ENCODE data around the gene PRKCB.
A peak's percentile ranks its signal among the peaks of the same experiment; 100 is the strongest.

PRKCB gene

DNA sequence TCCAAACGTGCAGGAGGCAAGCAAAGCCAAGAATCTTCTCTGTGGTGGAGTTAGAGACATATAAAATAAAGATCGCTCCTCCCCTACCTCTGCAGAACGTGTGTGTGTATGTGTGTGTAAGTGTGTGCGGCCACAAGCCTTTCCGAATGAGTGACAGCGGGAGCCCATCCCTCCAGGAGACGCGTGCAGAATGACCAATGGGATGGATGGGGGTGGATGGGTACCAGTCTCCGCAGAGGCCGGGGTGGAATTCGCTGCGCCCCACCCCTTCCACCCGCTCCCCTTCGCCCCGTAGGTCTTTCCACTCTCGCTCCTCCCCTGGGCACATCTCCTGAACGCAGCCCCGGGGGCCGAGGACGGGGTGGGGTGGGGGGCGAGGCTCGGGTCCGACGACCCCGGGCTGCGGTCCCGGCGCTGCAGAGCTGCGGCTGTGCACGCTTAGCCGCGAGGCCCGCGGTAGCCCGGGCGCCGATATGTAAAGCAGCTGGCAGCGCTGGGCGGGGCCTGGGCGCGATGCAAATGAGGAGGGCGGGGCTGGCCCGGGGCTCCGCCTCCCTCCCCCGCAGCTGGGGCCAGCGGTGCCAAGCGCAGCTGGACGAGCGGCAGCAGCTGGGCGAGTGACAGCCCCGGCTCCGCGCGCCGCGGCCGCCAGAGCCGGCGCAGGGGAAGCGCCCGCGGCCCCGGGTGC, at the start of gene PRKCB:
Gene PRKCB, plus strand, starts transcription at position 594 of the 688 bp plus-strand sequence.
- peak; percentile 77 to 82 for DNase-seq (ENCODE audit: low read depth in 2 of 2)

- no peak for DNase-seq (ENCODE audit: low read depth in 2 of 2)
These were observed 48.7 kb upstream of the PRKCB start for GRCh38 chr16:23786964-23787561.

DNA sequence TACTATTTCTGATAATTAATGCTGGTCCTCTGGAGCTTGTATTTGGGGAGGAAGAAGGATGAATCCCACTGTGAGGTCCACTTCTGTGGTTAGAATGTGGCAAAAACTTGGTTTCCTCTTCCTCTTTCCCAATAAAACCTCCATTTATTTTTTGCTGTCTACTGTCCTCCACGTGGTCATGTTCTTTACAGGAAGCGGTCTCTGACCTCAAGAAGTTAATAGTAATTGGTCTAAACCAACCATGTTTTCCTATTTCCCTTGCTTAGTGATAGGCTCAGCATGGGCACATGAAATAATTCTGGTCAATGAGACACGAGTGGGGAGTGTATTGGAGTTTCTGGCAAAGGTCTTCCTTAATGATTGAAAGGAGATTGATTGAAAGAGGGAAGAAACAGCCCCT, 47.1 kb upstream of the PRKCB start:
- DNase-seq (ENCODE audit: low read depth in 2 of 2): no peak

GRCh38 chr16:23795378-23795777, 40.4 kb upstream of the PRKCB start:
- no peak for DNase-seq (ENCODE audit: low read depth in 2 of 2)

DNA sequence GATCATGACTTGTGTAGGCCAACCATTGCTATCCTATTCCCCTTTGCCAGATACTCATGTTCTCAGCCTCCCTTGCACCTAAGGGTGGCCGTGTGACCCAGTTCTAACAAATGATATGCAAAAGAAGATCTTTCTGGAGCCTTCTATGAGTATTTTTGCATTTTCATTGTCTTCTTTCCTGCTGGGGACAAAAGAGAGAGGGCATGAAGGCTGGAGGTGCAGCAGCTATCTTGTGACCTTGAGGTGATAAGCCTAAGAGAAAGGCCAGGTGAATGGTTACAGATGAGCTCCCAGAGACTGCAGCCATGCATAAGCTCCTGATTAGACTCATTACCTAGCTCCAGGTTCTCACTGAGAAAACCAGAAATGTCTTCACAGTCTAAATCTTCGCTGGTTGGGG, 38.8 kb upstream of the PRKCB start:
- no peak for DNase-seq (ENCODE audit: low read depth in 2 of 2)

- peak; percentile 59 to 64 for DNase-seq (ENCODE audit: low read depth in 2 of 2)
These were observed 34.4 kb upstream of the PRKCB start for GRCh38 chr16:23801378-23801777.

GRCh38 chr16:23802776-23803175, 33.0 kb upstream of the PRKCB start:
- DNase-seq (ENCODE audit: low read depth in 2 of 2): no peak

GRCh38 chr16:23803591-23804123, 32.1 kb upstream of the PRKCB start:
- peak; percentile 50 to 57 for DNase-seq (ENCODE audit: low read depth in 2 of 2)

DNA sequence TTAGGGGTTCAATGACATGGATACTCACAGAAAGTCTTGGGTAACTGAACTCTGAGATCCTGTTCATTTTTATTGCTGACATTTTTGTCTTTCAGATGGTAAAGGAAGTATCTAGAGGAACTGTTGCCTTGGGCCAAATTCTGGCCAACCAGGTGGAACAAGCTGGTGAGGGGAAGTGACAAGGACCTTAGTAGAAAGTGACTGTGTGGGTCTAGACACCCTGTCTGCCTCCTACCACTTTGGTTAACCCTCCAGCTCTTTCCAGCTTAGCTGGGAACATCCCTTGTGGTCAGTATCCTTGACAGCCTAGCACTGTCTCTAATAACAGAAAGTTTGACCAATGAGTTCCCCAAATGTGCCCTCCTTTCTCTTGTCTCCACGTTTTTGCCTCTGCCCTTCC, 28.8 kb upstream of the PRKCB start:
- DNase-seq (ENCODE audit: low read depth in 2 of 2): no peak

GRCh38 chr16:23821467-23821866, 14.3 kb upstream of the PRKCB start:
- DNase-seq (ENCODE audit: low read depth in 2 of 2): no peak

- DNase-seq (ENCODE audit: low read depth in 2 of 2): no peak
These were observed 13.7 kb upstream of the PRKCB start for GRCh38 chr16:23821875-23822688.

DNA sequence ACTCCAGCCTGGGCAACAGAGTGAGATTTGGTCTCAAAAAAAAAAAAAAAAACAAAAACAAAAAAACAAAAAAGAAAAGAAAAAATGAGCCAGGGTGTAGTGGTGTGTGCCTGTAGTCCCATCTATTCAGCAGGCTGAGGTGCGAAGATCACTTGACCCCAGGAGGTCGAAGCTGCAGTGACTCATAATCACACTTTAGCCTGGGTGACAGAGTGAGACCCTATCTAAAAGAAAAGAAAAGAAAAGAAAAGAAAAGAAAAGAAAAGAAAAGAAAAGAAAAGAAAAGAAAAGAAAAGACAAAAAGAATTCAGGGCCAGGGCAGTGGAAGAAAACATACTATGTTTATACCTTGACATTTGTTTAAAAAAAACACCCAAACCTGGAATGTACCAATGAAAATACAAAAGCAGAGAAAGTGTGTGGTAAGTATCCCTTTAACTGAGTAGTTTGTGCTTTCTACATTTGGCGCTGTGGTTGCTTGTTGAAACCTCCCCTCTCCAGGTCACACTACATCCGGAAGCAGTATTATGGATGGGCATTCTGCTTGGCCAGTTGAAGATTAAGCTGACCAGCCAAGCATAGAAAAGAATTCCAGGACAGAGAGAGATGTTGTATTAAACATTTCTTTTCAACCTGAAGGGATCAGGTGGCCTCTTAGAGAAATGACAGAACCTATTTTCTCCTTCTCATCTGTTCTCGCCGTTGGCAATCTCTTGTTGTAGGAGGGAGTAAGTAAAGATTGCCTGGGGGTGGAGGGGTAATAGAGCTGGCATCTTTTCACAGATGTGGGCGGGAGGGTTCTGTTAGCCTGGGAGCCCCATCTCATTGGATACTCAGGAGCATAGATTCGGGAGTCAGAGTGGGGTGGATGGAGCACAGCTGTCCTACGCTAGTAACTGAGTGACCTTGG, 12.1 kb upstream of the PRKCB start:
- no peak for DNase-seq (ENCODE audit: low read depth in 2 of 2)

DNA sequence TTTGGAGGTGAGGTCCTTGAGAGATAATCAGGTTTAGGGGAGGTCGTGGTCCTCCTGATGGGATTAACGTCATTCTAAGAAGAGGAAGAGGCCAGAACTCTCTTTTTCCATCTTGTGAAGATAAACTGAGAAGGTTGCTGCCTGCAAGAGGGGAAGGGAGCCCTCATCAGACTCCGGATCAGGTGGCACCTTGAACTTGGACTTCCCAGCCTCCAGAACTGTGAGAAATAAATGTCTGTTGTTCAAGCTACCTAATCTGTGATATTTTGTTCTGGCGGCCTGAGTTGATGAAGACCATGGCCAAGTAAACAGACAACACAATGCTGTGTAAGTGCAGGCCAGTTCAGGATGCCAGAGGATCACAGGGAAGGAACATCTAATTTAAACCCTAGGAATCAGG, 10.9 kb upstream of the PRKCB start:
- DNase-seq (ENCODE audit: low read depth in 2 of 2): no peak

DNA sequence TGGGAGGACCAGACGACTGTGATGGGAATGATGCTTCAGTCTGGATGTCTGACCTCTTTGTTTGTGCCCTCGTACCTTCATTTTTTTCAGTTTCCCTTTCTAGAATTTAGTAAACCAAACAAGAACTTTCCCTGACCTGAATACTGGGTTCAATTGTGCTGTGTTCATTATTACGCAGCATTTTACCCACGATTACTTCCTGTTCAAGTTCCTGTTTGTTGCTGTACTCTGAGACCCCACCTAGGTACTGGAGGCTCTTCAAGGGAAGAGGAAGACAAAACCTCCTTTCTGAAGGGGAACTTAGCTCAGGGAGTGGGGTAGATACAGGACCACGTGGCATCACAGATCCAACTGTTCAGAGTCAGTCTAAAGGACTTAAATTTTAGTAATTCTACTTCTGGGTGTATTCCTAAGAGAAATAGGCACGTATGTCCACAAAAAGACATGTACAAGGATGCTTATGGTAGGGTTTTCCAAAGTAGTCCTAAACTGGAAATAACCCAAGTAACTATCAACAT, 9.2 kb upstream of the PRKCB start:
- no peak for DNase-seq (ENCODE audit: low read depth in 2 of 2)

GRCh38 chr16:23827057-23827456, 8.7 kb upstream of the PRKCB start:
- no peak for DNase-seq (ENCODE audit: low read depth in 2 of 2)

DNA sequence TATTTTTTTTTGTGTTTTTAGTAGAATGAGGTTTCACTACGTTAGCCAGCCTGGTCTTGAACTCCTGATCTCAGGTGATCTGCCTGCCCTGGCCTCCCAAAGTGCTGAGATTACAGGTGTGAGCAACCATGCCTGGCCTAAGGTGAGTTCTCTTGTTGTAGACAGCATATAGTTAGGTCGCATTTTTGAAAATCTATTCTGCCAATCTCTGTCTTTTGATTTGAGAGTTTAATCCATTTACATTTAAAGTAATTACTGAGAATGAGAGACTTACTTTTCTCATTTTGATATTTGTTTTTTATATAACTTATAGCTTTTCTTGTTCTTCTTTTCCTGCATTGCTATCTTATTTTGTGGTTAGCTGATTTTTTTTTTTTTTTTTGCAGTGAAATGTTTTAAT, 6.3 kb upstream of the PRKCB start:
- DNase-seq (ENCODE audit: low read depth in 2 of 2): no peak

GRCh38 chr16:23830276-23830675, 5.5 kb upstream of the PRKCB start:
- DNase-seq (ENCODE audit: low read depth in 2 of 2): no peak

DNA sequence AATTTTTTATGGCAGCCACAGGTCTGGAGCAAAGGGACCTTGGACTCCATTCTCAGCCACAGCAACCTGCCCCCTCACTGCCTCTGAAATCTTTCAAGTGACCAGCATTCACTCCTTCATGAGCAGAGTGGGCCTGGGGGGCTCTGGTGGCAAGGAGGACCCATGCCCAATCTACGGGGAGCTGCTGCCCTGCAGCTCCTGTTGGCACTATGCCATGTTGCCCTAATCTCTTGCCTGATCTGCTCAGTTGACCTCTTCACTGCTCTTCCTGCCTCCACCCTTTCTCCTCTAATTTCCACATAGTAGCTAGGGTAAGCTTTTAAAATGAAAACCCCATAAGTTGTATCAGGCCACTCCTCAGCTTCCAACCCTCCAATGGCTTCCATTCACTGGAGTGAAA, 2.9 kb upstream of the PRKCB start:
- no peak for DNase-seq (ENCODE audit: low read depth in 2 of 2)

DNA sequence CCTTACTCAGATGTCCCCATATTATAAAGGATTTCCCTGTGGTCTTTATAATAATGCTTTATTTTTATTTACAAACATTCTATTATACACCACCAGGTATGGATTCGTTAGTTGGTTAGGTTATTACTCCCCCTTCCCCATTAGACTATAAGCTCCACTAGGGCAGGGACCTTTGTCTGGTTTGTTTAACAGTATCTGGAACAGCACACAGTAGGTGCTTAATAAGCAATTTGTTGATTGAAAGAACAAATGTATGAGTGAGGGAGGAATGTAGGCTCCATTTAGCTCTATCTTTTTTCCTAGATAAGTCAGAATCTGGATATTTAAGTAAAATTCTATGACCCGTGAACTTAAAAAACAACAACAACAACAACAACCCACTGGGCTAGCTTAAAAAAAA, 2.3 kb upstream of the PRKCB start:
- DNase-seq (ENCODE audit: low read depth in 2 of 2): no peak

- DNase-seq (ENCODE audit: low read depth in 2 of 2): no peak
These were observed 1.7 kb upstream of the PRKCB start for GRCh38 chr16:23833960-23834685.

DNA sequence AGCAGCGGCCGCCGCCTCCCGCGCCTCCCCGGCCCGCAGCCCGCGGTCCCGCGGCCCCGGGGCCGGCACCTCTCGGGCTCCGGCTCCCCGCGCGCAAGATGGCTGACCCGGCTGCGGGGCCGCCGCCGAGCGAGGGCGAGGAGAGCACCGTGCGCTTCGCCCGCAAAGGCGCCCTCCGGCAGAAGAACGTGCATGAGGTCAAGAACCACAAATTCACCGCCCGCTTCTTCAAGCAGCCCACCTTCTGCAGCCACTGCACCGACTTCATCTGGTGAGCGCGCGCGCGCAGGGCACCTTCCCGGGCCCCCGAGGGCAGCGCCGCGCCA, 258 bp downstream of the PRKCB start:
- no peak for DNase-seq (ENCODE audit: low read depth in 2 of 2)
